ENCODE data around the gene MIDN. TPM values are rescaled to one million over a fixed set of nuclear protein-coding genes. Genes with fewer than 3 reads are reported as not detected.

MIDN gene
- total and polyA plus RNA-seq, 2 donors (not counting 3 experiments of a cell fraction or from before 2014, with no cell fraction given), result 20.0 to 85.9 TPM

DNA sequence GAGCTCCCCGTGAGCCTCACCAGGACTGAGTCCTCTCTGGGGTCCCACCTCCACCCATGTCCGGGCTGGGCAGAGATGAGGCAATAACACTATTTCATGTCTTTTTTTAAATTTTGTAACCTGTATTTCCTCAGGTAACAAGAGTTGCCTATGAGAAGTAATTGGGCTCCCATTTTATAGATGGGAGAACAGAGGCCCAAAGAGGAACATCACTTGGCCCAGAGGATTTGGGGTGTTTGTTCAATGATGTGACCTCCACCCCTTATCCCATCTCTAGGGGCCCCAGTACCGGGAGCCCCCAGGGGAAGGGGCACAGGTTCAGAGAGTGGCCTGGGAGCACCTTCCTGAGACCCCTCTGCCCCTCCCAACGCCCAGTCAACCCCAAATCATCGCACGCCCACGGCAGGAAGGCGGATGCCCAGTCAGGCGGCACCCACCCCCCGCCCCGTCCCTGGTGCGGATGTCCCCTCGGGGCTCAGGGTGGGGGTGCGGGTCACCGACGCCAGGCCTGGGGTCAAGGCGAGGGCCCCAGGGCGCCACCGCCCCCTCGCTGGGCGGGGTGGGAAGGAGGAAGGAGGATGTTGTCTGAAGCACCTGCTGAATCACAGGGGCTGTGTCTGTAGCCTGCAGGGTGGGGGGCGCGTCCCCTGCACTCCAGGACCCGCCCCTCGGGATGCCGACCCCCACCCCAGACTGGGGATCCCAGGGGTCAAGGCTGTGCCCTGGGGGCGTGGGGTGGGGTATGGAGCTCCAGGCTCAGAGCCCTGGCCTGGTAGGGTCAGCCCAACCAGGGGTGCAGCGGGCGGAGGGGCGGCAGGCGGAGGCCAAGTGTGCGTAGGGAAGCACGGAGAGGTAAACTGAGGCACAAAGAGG lies 11.7 kb downstream of the MIDN start:
- H3K9me1 ChIP-seq (replicated peaks; ENCODE audit: control insufficient read depth, extremely low read depth, insufficient read depth, low read length), result no peaks in the 10 kb centered on the region
- peak overlapping the region in 1 of 3 experiments; percentile 14 for H3K4me3 ChIP-seq (replicated peaks in 1 of 3; ENCODE audit: insufficient read depth in 1 of 3, low read depth in 1 of 3, low read length in 3 of 3)
- peaks cover 49% of the 10 kb centered on the region for H3K4me1 ChIP-seq (ENCODE audit: control insufficient read depth, extremely low read depth, insufficient read depth, low read length)
- peaks cover 17% of the 10 kb centered on the region for H3K79me2 ChIP-seq (ENCODE audit: control insufficient read depth, insufficient read depth, low read length)
- no TSS peak for BruUV-seq (replicated peaks)
- no peak overlapping the region for H3K9ac ChIP-seq (replicated peaks; ENCODE audit: extremely low read depth, insufficient read depth, low read length)
- no peaks in the 10 kb centered on the region for H3K9me3 ChIP-seq (replicated peaks; ENCODE audit: control insufficient read depth, insufficient read depth, low read length)
- H3K4me2 ChIP-seq (ENCODE audit: insufficient read depth, low read length), result no peak overlapping the region
- peak overlapping the region; percentile 61 for H3K27ac ChIP-seq (ENCODE audit: insufficient read depth, low read depth, low read length)
- no peaks in the 10 kb centered on the region for H3K27me3 ChIP-seq (ENCODE audit: control insufficient read depth in 2 of 2, insufficient read depth in 2 of 2, low read length in 2 of 2)
- TF ChIP-seq POLR2A (IDR thresholded peaks at IDR 0.05; ENCODE audit: low read depth, low read length) (no peak), JUN (IDR thresholded peaks at IDR 0.05; ENCODE audit: borderline replicate concordance, insufficient read depth, insufficient read length, low read depth) (no peak), GATA2 (IDR thresholded peaks at IDR 0.05; ENCODE audit: insufficient read depth, insufficient read length, low read depth, low read length) (no peak), POLR2AphosphoS5 (IDR thresholded peaks at IDR 0.05; ENCODE audit: insufficient read depth, low read depth, low read length) (no peak)
- intact Hi-C loops (cut with micrococcal nuclease) (loop anchor here (1.0 kb wide), 1 partner anchor 8 kb away; no protein-coding TSS in a partner anchor), dilution Hi-C loops (cut with MboI; ENCODE audit: extremely low pct_ligation_motif_present, low sequenced_read_pairs) (no loop called here)
- CTCF ChIA-PET, result interaction anchor here (1.5 to 7.8 kb wide), 2 partner anchors 11 to 16 kb away, joined by 3 to 63 read pairs; no protein-coding TSS in a partner anchor
- H3K36me3 ChIP-seq (ENCODE audit: control insufficient read depth in 2 of 2, extremely low read depth in 1 of 2, insufficient read depth in 2 of 2, low read length in 2 of 2), result peaks cover 17 to 18% of the 10 kb centered on the region in 2 experiments
- peak; percentile 24 for DNase-seq (ENCODE audit: low read depth, low spot score)
- no peak overlapping the region for H2AFZ ChIP-seq (ENCODE audit: low read depth, low read length)
- no peak for FAIRE-seq
- H4K20me1 ChIP-seq (replicated peaks; ENCODE audit: control insufficient read depth, extremely low read depth, insufficient read depth, low read length), result no peaks in the 10 kb centered on the region
- POLR2A ChIA-PET, result interaction anchor here (0.7 to 3.4 kb wide), 2 partner anchors 9 to 16 kb away, joined by 5 to 19 read pairs; partner anchors contain the start of gene CIRBP

Data from endothelial cell of umbilical vein (primary cell).